HCT116 (cell line): ENCODE measurements around the gene WDR90. TPM values are rescaled to one million over a fixed set of nuclear protein-coding genes. Genes with fewer than 3 reads are reported as not detected.

ENCODE experiments used
- ATAC-seq: fragments of 200-7000 bp; cut with Tn5 transposase; 2 replicates; pipeline ENCODE4 v1.9.1; 2020; ENCODE audit warnings: mild to moderate bottlenecking, moderate library complexity
- BruUV-seq: library from RNA; stranded (reverse); fragments of 400-500 nt; replicated peaks from 2 replicates; lab custom pipeline; 2021; lab: Mats Ljungman, UMichigan
- CTCF ChIA-PET: fragments of 300-600 bp; sonication (Branson Sonifier 250); formaldehyde crosslinking; loops from one replicate; lab custom pipeline; 2021; ENCODE audit warnings: antibody characterized with exemption; lab: Charles Lee
- POLR2A ChIA-PET: fragments of 300-600, 350-600 bp; sonication (Branson Sonifier 250); formaldehyde crosslinking; loops from one replicate; lab custom pipeline; 2021; ENCODE audit warnings: antibody characterized with exemption; lab: Charles Lee
- RAD21 ChIA-PET, 2 experiments: fragments of 300-600 bp; sonication (Branson Sonifier 250); formaldehyde crosslinking; loops; one replicate each; lab custom pipeline; 2023; ENCODE audit warnings: low total read pairs in 2 of 2; ENCODE audit not compliant: uncharacterized antibody in 2 of 2, unreplicated experiment in 2 of 2, low non-redundant PET in 1 of 2; lab: Charles Lee
- DNase-seq: peaks from one replicate; pipeline ENCODE4 v3.0.0-alpha.2; 2010; ENCODE audit warnings: low read depth, low spot score
- H2AFZ ChIP-seq: fragments of 200-600 bp; shearing (Covaris generic), sonication (generic); 2 replicates; pipeline ENCODE4 v1.6.1; 2017; ENCODE audit warnings: low read depth, mixed run types, mixed read lengths, antibody characterized with exemption, low read length; ENCODE audit not compliant: poor library complexity, severe bottlenecking
- H3K27ac ChIP-seq: 2 replicates; pipeline ENCODE4 v1.5.1; 2012; ENCODE audit warnings: low read depth, low read length
- H3K27me3 ChIP-seq: fragments of 200-600 bp; sonication (generic); 2 replicates; pipeline ENCODE4 v1.6.1; 2016; ENCODE audit warnings: mixed run types, low read length, mixed read lengths; ENCODE audit not compliant: insufficient read depth
- H3K36me3 ChIP-seq, 2 experiments: fragments of 200-500 bp in 1 of 2; fragments of 200-600 bp in 1 of 2; sonication (Bioruptor generic) in 1 of 2; sonication (generic) in 1 of 2; 2 replicates each; pipeline versions ENCODE4 v1.5.1 to v1.6.1; 2014 to 2016; ENCODE audit warnings: low read length in 2 of 2, inconsistent platforms in 1 of 2, mixed read lengths in 1 of 2, mixed run types in 1 of 2; ENCODE audit not compliant: insufficient read depth in 2 of 2, control insufficient read depth in 1 of 2
- H3K4me1 ChIP-seq, 2 experiments: fragments of 200-600 bp in 1 of 2; sonication (generic) in 1 of 2; 2 replicates each; pipeline versions ENCODE4 v1.5.1 to v1.6.1; 2012 to 2017; ENCODE audit warnings: low read length in 2 of 2, inconsistent platforms in 1 of 2, mild to moderate bottlenecking in 1 of 2, mixed read lengths in 1 of 2, mixed run types in 1 of 2, moderate library complexity in 1 of 2; ENCODE audit not compliant: insufficient read depth in 2 of 2, control insufficient read depth in 1 of 2
- H3K4me2 ChIP-seq: fragments of 200-600 bp; sonication (generic); 2 replicates; pipeline ENCODE4 v1.6.1; 2017; ENCODE audit warnings: mixed run types, low read length, mixed read lengths
- H3K4me3 ChIP-seq, 2 experiments: fragments of 200-600 bp in 1 of 2; sonication (generic) in 1 of 2; replicated peaks in 1 of 2; 2 replicates each; pipeline ENCODE4 v1.5.1; 2011 to 2016; ENCODE audit warnings: low read length in 2 of 2, control low read depth in 1 of 2, low read depth in 1 of 2, mild to moderate bottlenecking in 1 of 2, mixed read lengths in 1 of 2, mixed run types in 1 of 2
- H3K79me2 ChIP-seq: fragments of 200-600 bp; sonication (generic); 2 replicates; pipeline ENCODE4 v1.6.1; 2017; ENCODE audit warnings: mild to moderate bottlenecking, mixed run types, low read length, moderate library complexity, mixed read lengths; ENCODE audit not compliant: insufficient read depth
- H3K9ac ChIP-seq: fragments of 200-600 bp; sonication (generic); 2 replicates; pipeline ENCODE4 v1.6.1; 2016; ENCODE audit warnings: low read length, mixed read lengths
- H3K9me2 ChIP-seq: fragments of 200-600 bp; sonication (generic), shearing (Covaris generic); 2 replicates; pipeline ENCODE4 v1.6.1; 2017; ENCODE audit warnings: mixed run types, mild to moderate bottlenecking, moderate library complexity; ENCODE audit not compliant: insufficient read depth
- H3K9me3 ChIP-seq, 2 experiments: fragments of 200-500 bp in 1 of 2; fragments of 200-600 bp in 1 of 2; sonication (Bioruptor generic) in 1 of 2; sonication (generic) in 1 of 2; 2 replicates each; pipeline ENCODE4 v1.6.1; 2014 to 2017; ENCODE audit warnings: low read length in 2 of 2, mixed read lengths in 2 of 2, inconsistent platforms in 1 of 2, low read depth in 1 of 2, mild to moderate bottlenecking in 1 of 2, mixed run types in 1 of 2, moderate library complexity in 1 of 2; ENCODE audit not compliant: control insufficient read depth in 1 of 2, insufficient read depth in 1 of 2
- H4K20me1 ChIP-seq: fragments of 200-600 bp; sonication (generic), shearing (Covaris generic); 2 replicates; pipeline ENCODE4 v1.6.1; 2017; ENCODE audit warnings: mixed run types, mild to moderate bottlenecking, moderate library complexity; ENCODE audit not compliant: insufficient read depth
- ATF3 ChIP-seq: IDR thresholded peaks from 2 replicates; pipeline ENCODE4 v1.6.1; 2012
- CBX3 ChIP-seq: IDR thresholded peaks from 2 replicates; pipeline ENCODE4 v1.6.1; 2012; ENCODE audit warnings: low read depth
- CEBPB ChIP-seq: IDR thresholded peaks from 2 replicates; pipeline ENCODE4 v1.6.1; 2012; ENCODE audit warnings: low read depth
- FOSL1 ChIP-seq: IDR thresholded peaks from 2 replicates; pipeline ENCODE4 v1.6.1; 2012; ENCODE audit warnings: low read depth
- JUND ChIP-seq: IDR thresholded peaks from 2 replicates; pipeline ENCODE4 v1.6.1; 2012
- REST ChIP-seq: IDR thresholded peaks from 2 replicates; pipeline ENCODE4 v1.6.1; 2012; ENCODE audit warnings: low read depth
- SIN3A ChIP-seq: IDR thresholded peaks from 2 replicates; pipeline ENCODE4 v1.6.1; 2012; ENCODE audit warnings: low read depth
- SP1 ChIP-seq: IDR thresholded peaks from 2 replicates; pipeline ENCODE4 v1.6.1; 2012; ENCODE audit warnings: low read depth
- SRF ChIP-seq: IDR thresholded peaks from 2 replicates; pipeline ENCODE4 v1.6.1; 2012; ENCODE audit warnings: low read depth
- ZBTB33 ChIP-seq: IDR thresholded peaks from 2 replicates; pipeline ENCODE4 v1.6.1; 2011; ENCODE audit warnings: mild to moderate bottlenecking, low read length, moderate library complexity; ENCODE audit not compliant: insufficient replicate concordance; ENCODE audit errors: extremely low read depth
- ZNF274 ChIP-seq: fragments of 200-500 bp; sonication (Bioruptor generic); IDR thresholded peaks from 2 replicates; pipeline ENCODE4 v1.6.1; 2014; ENCODE audit warnings: mild to moderate bottlenecking, low read depth, low read length, inconsistent platforms
- intact Hi-C: fragments of 100-400 bp; cut with micrococcal nuclease; formaldehyde crosslinking; loops from 2 replicates; pipeline ENCODE4 v1.10.0; 2022
- total RNA-seq: library from RNA; stranded (reverse); gene quantifications from one replicate; pipeline ENCODE4 v1.2.1, GENCODE V29; 2021; ENCODE audit not compliant: unreplicated experiment

Gene WDR90
- total RNA-seq, 1 experiment from 2014 or later, result 73.7 TPM

DNA sequence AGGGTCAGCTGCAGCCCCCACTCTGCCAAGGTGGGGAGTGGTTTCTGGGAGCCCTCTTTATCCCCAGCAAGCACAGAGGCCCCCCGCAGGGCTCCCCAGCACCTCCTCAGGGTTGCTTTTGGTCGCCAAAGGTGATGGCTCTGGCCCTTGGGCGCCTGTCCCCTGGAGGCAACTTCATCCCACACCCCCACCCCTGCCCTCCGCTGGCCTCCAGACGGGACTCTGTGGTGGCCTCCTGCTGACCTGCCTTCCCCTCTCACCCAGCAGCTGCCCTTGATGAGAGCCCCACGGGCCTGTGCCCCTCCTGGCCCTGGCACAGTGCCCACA, 10.9 kb downstream of the WDR90 start:
- Histone ChIP-seq H3K4me3 (no peak overlapping the region), H4K20me1 (no peaks in the 10 kb centered on the region), H3K9ac (no peak overlapping the region), H3K36me3 (no peaks in the 10 kb centered on the region), H3K79me2 (no peaks in the 10 kb centered on the region), H3K9me2 (no peaks in the 10 kb centered on the region), H3K27me3 (no peaks in the 10 kb centered on the region), H3K4me1 (peaks cover 3 to 9% of the 10 kb centered on the region in 2 experiments; a peak in 2 of 4 replicates), H3K4me2 (peak overlapping the region; percentile 21; the same call in 1 of the 2 replicates), H3K9me3 (no peaks in the 10 kb centered on the region), H2AFZ (no peak overlapping the region), H3K27ac (peak overlapping the region; percentile 64; the same call in 1 of the 2 replicates)
- ChIA-PET RAD21 (no interaction called here), CTCF (interaction anchor here (1.0 to 2.6 kb wide), 3 partner anchors 12 to 81 kb away, joined by 3 to 13 read pairs (median 3); partner anchors contain the start of genes METTL26 and WDR90), POLR2A (interaction anchor here (1.9 kb wide), 1 partner anchor 9 kb away, joined by 4 read pairs; no protein-coding TSS in a partner anchor)
- ATAC-seq, result no peak
- intact Hi-C loops, result loop anchor here (2.0 kb wide), 1 partner anchor 81 kb away; no protein-coding TSS in a partner anchor
- BruUV-seq, result no TSS peak
- no peak for TF ChIP-seq FOSL1
- TF ChIP-seq SIN3A, result no peak
- TF ChIP-seq JUND, result no peak
- no peak for TF ChIP-seq CEBPB
- TF ChIP-seq ZNF274, result no peak
- TF ChIP-seq ZBTB33, result no peak
- no peak for TF ChIP-seq SP1
- TF ChIP-seq CBX3, result no peak
- TF ChIP-seq ATF3, result no peak
- no peak for TF ChIP-seq SRF
- TF ChIP-seq REST, result no peak
- TF ChIP-seq, all 23 proteins: peak for 0
- no peak for DNase-seq
